Natural killer cell treated with Interleukin-12 subunit alpha and Interleukin-12 subunit beta and Interleukin-15 and Interleukin-18, amount 100 ng/mL, for 72 hours (primary cell): Measurements from ENCODE around the gene ME1. TPM values are rescaled to one million over a fixed set of nuclear protein-coding genes. Genes with fewer than 3 reads are reported as not detected.
"Not testable (repeated sequence)": the region's sequence is repeated elsewhere in the genome, so short reads cannot be mapped to it uniquely, and the experiment has no call there.

Source experiments
- ATAC-seq, 2 donors: fragments of 150-1000 bp; cut with Tn5 transposase in 1 of 2; sonication (Bioruptor Pico), chemical (Tn5 transposase) in 1 of 2; 2 replicates each; pipeline ENCODE4 v1.10.0; 2021
- DNase-seq: peaks from one replicate; pipeline ENCODE4 v3.0.0; 2022; ENCODE audit warnings: low spot score
- H3K27ac Mint-ChIP-seq, 2 donors: 1 replicate in 1 of 2; 2 replicates in 1 of 2; pipeline ENCODE4 v1.8.0; 2022; ENCODE audit warnings: mixed read lengths in 2 of 2, mild to moderate bottlenecking in 1 of 2, moderate library complexity in 1 of 2
- H3K27me3 Mint-ChIP-seq, 2 donors: 1 replicate in 1 of 2; 2 replicates in 1 of 2; pipeline ENCODE4 v1.8.0; 2022; ENCODE audit warnings: mixed read lengths in 2 of 2
- H3K36me3 Mint-ChIP-seq: one replicate; pipeline ENCODE4 v1.8.0; 2022; ENCODE audit warnings: mixed read lengths
- H3K4me1 Mint-ChIP-seq, 2 donors: 1 replicate in 1 of 2; 2 replicates in 1 of 2; pipeline ENCODE4 v1.8.0; 2022; ENCODE audit warnings: low read depth in 2 of 2, mixed read lengths in 2 of 2, mild to moderate bottlenecking in 1 of 2
- H3K4me3 Mint-ChIP-seq: one replicate; pipeline ENCODE4 v1.8.0; 2022; ENCODE audit warnings: mixed read lengths
- H3K9me3 Mint-ChIP-seq: 2 replicates; pipeline ENCODE4 v1.8.0; 2022; ENCODE audit warnings: mixed read lengths
- total RNA-seq, 2 donors: library from RNA; stranded (reverse); gene quantifications; one replicate each; pipeline ENCODE4 v1.2.3, GENCODE V29; 2022

ME1 gene
- total RNA-seq, 2 donors from 2014 or later, result 1.3 to 1.7 TPM

GRCh38 chr6:83198486-83199172, 232.2 kb downstream of the ME1 start:
- peaks cover 0 to 2% of the 10 kb centered on the region in 2 donors for H3K27me3 Mint-ChIP-seq

GRCh38 chr6:83193747-83194566, 236.9 kb downstream of the ME1 start:
- Mint-ChIP-seq H3K9me3 (no peaks in the 10 kb centered on the region), H3K27me3 (no peaks in the 10 kb centered on the region), H3K4me1 (peaks cover 23 to 28% of the 10 kb centered on the region in 2 donors), H3K36me3 (peaks cover 4% of the 10 kb centered on the region), H3K4me3 (peak overlapping the region; percentile 98), H3K27ac (peak overlapping the region in 1 of 2 donors; percentile 43)
- DNase-seq, result no peak
- peak; percentile 16 to 21 for ATAC-seq

More at GRCh38 chr6:83198486-83199172, 232.2 kb downstream of the ME1 start:
- H3K4me3 Mint-ChIP-seq, result no peak overlapping the region
- DNase-seq, result no peak
- no peak for ATAC-seq
- H3K27ac Mint-ChIP-seq, result no peak overlapping the region
- H3K36me3 Mint-ChIP-seq, result no peaks in the 10 kb centered on the region
- H3K4me1 Mint-ChIP-seq, result peaks cover 6 to 11% of the 10 kb centered on the region in 2 donors
- H3K9me3 Mint-ChIP-seq, result no peaks in the 10 kb centered on the region

GRCh38 chr6:83192871-83193746, 237.7 kb downstream of the ME1 start, which contains the start of the genes PGM3 and RWDD2A:
Gene PGM3 (minus strand): TSS chr6:83193265. CDS start chr6:83191012, 2,253 bp downstream.
Gene RWDD2A (plus strand): TSS chr6:83193357. CDS start chr6:83194452, 1,095 bp downstream.
- peak; percentile 95 for DNase-seq
- peak; percentile 99 for ATAC-seq
- H3K4me1 Mint-ChIP-seq, result peaks cover 23 to 28% of the 10 kb centered on the region in 2 donors
- peak within 1 kb of the TSS; percentile 76 to 94 for H3K27ac Mint-ChIP-seq
- H3K9me3 Mint-ChIP-seq, result no peaks in the 10 kb centered on the region
- H3K36me3 Mint-ChIP-seq, result peaks cover 4% of the 10 kb centered on the region
- H3K27me3 Mint-ChIP-seq, result no peaks in the 10 kb centered on the region
- H3K4me3 Mint-ChIP-seq, result peak within 1 kb of the TSS; percentile 98

DNA sequence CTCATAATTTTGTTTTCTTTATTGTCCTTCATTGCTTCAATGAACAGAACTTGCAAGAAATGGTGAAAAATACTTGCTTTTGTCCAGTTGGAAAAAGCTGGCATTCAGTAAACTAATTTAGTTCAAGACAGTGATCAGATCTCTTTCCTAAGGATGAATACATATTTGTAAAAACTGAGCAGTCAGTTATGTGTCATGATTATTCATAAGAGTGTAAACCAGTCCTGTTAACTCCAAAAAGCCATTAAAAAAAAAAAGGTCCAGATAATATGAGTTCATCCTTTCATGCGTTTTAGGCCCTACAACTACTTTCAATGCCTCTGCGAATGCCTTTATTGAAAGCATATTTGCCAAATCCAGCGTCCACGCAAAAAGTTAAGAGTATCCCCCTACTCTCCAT, 238.4 kb downstream of the ME1 start:
- ATAC-seq, result no peak
- H3K4me3 Mint-ChIP-seq, result peak overlapping the region; percentile 98
- peaks cover 23 to 28% of the 10 kb centered on the region in 2 donors for H3K4me1 Mint-ChIP-seq
- peaks cover 4% of the 10 kb centered on the region for H3K36me3 Mint-ChIP-seq
- DNase-seq, result no peak
- peak overlapping the region; percentile 76 to 94 for H3K27ac Mint-ChIP-seq
- no peaks in the 10 kb centered on the region for H3K9me3 Mint-ChIP-seq
- H3K27me3 Mint-ChIP-seq, result no peaks in the 10 kb centered on the region

GRCh38 chr6:83191974-83192373, 238.9 kb downstream of the ME1 start:
- not testable (repeated sequence) for DNase-seq, H3K36me3 Mint-ChIP-seq, H3K9me3 Mint-ChIP-seq, ATAC-seq, H3K27me3 Mint-ChIP-seq
- Mint-ChIP-seq H3K4me1 (peaks cover 23 to 28% of the 10 kb centered on the region in 2 donors), H3K4me3 (peak overlapping the region; percentile 98), H3K27ac (peak overlapping the region; percentile 76 to 94)

DNA sequence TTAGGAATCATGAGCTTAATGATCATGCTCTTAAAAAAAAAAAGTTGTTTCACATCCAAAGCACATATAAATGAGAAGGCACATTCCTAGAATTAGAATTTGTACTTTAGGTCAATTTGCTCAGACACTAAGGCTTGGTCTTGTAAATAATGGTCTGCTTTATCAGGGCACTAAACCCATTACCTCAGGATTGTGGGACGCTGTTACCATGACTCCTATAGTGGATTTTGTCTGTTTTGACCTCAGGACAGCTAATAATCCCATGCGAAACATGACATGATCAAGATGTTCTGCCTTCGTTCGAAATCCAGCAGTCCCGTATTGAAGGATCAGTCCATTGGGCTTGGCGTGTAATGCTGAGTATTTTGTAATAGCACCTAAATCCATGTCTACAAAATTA, 240.2 kb downstream of the ME1 start:
- ATAC-seq (no peak), DNase-seq (no peak)
- H3K27me3 Mint-ChIP-seq, result no peaks in the 10 kb centered on the region
- peaks cover 23 to 31% of the 10 kb centered on the region in 2 donors for H3K4me1 Mint-ChIP-seq
- no peaks in the 10 kb centered on the region for H3K9me3 Mint-ChIP-seq
- H3K27ac Mint-ChIP-seq, result no peak overlapping the region
- H3K36me3 Mint-ChIP-seq, result peaks cover 10% of the 10 kb centered on the region
- H3K4me3 Mint-ChIP-seq, result peak overlapping the region; percentile 53

DNA sequence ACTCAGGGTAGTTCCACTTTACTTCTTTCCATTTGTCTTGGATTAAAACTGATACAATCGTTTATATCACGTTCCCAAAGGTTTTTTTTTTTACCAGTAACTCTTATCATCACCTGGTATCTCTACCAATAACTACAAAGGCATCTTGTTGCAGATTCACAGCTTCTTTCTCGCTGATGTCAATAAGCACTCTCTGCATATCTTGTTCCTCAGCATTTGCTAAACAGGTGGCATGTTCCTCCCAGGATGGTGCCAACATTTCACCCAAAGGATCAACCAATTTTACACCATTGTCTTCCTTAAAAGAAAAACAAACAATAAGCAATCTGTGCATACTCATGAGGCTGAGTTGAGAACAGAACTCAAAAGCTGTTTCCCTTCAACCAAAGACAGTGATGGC, 242.3 kb downstream of the ME1 start:
- no peaks in the 10 kb centered on the region for H3K9me3 Mint-ChIP-seq
- no peak overlapping the region for H3K27ac Mint-ChIP-seq
- ATAC-seq (no peak), DNase-seq (no peak)
- H3K36me3 Mint-ChIP-seq, result peaks cover 26% of the 10 kb centered on the region
- H3K4me3 Mint-ChIP-seq, result no peak overlapping the region
- H3K27me3 Mint-ChIP-seq, result no peaks in the 10 kb centered on the region
- peaks cover 17 to 20% of the 10 kb centered on the region in 2 donors for H3K4me1 Mint-ChIP-seq

DNA sequence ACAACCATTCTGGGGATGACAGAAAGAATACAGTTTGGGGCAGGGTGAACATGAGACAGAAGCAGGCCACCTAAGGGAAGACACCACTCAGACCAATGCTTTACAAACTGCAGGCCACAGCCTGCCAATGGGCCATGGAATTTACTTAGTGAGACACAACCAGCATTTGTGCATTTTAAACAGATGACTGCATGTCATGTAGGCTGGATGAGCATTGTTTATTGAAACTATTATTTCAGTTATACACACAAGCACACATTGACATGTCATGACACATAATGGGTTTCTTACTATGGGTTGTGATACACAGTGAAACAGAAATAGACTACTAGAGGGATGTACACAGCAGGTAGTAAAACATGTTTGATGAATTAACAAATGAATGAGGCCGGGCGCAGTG, 245.8 kb downstream of the ME1 start:
- Mint-ChIP-seq H3K4me1 (peaks cover 2 to 9% of the 10 kb centered on the region in 2 donors), H3K27me3 (no peaks in the 10 kb centered on the region), H3K4me3 (no peak overlapping the region), H3K9me3 (no peaks in the 10 kb centered on the region), H3K27ac (no peak overlapping the region), H3K36me3 (peaks cover 36% of the 10 kb centered on the region)
- ATAC-seq (no peak), DNase-seq (no peak)

GRCh38 chr6:83183082-83183828, 247.6 kb downstream of the ME1 start:
- no peaks in the 10 kb centered on the region for H3K9me3 Mint-ChIP-seq
- ATAC-seq (no peak), DNase-seq (no peak)
- no peak overlapping the region for H3K4me3 Mint-ChIP-seq
- H3K27me3 Mint-ChIP-seq, result no peaks in the 10 kb centered on the region
- no peak overlapping the region for H3K27ac Mint-ChIP-seq
- peaks cover 0 to 4% of the 10 kb centered on the region in 2 donors for H3K4me1 Mint-ChIP-seq
- peaks cover 37% of the 10 kb centered on the region for H3K36me3 Mint-ChIP-seq

GRCh38 chr6:83182114-83182513, 248.7 kb downstream of the ME1 start:
- Mint-ChIP-seq H3K4me3 (no peak overlapping the region), H3K4me1 (peaks cover 0 to 4% of the 10 kb centered on the region in 2 donors), H3K9me3 (no peaks in the 10 kb centered on the region), H3K27ac (no peak overlapping the region), H3K36me3 (peaks cover 43% of the 10 kb centered on the region), H3K27me3 (no peaks in the 10 kb centered on the region)
- no peak for ATAC-seq
- no peak for DNase-seq

- no peak for DNase-seq
- Mint-ChIP-seq H3K4me3 (no peak overlapping the region), H3K27ac (no peak overlapping the region), H3K9me3 (no peaks in the 10 kb centered on the region), H3K27me3 (no peaks in the 10 kb centered on the region), H3K36me3 (peaks cover 46% of the 10 kb centered on the region), H3K4me1 (no peaks in the 10 kb centered on the region)
- ATAC-seq, result no peak
Measured at GRCh38 chr6:83180426-83180950, 250.4 kb downstream of the ME1 start.

DNA sequence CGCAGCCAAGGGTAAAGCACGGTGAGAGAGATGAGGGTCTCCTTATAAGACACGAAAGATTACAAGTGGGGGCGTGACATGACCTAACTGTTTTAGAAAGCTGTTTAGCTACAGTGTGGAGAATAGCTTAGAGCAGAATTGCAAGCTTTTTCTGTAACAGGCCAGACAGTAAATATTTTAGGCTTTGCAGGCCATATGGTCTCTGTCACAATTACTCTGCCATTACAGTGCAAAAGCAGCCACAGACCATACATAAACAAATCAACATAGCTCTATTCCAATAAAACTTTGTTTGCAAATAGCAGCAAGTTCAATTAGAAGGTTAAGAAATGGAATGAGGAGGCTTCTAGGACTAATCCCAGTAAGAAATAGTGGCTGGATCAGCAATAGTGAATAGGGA, 254.6 kb downstream of the ME1 start:
- ATAC-seq (no peak), DNase-seq (no peak)
- Mint-ChIP-seq H3K4me1 (no peaks in the 10 kb centered on the region), H3K27ac (peak overlapping the region in 1 of 2 donors; percentile 2), H3K27me3 (no peaks in the 10 kb centered on the region), H3K4me3 (no peak overlapping the region), H3K9me3 (no peaks in the 10 kb centered on the region), H3K36me3 (peaks cover 30% of the 10 kb centered on the region)
